DOHH2 (cell line): ENCODE results near the gene INTS7.
"Not testable (repeated sequence)": the region's sequence is repeated elsewhere in the genome, so short reads cannot be mapped to it uniquely, and the experiment has no call there.

Experiments used
- EZH2phosphoT487 ChIP-seq: fragments of 200-600 bp; sonication (generic); IDR thresholded peaks from 2 replicates; pipeline ENCODE4 v1.6.1; 2017; ENCODE audit warnings: borderline replicate concordance, mild to moderate bottlenecking, antibody characterized with exemption, low read length, moderate library complexity, mixed read lengths
- TF ChIP-seq, protein P1 (sequence below): fragments of 200-600 bp; sonication (generic); IDR thresholded peaks from one replicate; pipeline ENCODE4 v1.5.1; 2014; ENCODE audit warnings: antibody characterized with exemption, mild to moderate bottlenecking, low read depth, low read length; ENCODE audit not compliant: poor library complexity, severe bottlenecking

DNA sequence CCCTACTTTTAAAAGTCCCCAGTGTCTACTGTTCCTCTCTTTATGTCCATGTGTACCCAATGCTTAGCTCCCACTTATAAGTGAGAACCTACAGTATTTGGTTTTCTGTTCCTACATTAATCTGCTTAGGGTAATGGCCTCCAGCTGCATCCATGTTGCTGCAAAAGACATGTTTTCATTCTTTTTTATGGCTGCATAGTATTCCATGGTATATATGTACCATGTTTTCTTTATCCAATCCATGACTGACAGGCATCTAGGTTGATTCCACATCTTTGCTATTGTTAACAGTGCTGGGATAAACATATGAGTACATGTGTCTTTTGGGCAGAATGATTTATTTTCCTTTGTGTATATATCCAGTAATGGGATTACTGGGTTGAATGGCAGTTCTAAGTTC is 12.4 kb downstream of the INTS7 start:
- TF ChIP-seq, protein P1, sequence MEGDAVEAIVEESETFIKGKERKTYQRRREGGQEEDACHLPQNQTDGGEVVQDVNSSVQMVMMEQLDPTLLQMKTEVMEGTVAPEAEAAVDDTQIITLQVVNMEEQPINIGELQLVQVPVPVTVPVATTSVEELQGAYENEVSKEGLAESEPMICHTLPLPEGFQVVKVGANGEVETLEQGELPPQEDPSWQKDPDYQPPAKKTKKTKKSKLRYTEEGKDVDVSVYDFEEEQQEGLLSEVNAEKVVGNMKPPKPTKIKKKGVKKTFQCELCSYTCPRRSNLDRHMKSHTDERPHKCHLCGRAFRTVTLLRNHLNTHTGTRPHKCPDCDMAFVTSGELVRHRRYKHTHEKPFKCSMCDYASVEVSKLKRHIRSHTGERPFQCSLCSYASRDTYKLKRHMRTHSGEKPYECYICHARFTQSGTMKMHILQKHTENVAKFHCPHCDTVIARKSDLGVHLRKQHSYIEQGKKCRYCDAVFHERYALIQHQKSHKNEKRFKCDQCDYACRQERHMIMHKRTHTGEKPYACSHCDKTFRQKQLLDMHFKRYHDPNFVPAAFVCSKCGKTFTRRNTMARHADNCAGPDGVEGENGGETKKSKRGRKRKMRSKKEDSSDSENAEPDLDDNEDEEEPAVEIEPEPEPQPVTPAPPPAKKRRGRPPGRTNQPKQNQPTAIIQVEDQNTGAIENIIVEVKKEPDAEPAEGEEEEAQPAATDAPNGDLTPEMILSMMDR = not testable (repeated sequence)
- TF ChIP-seq EZH2phosphoT487 = not testable (repeated sequence)
